B cell (primary cell): ENCODE data around the gene ADGRE1. TPM values are rescaled to one million over a fixed set of nuclear protein-coding genes. Genes with fewer than 3 reads are reported as not detected.

Source experiments
- ATAC-seq: fragments of 200-7000 bp; cut with Tn5 transposase; one replicate; pipeline ENCODE4 v1.10.0; 2021; ENCODE audit warnings: low read depth, mild to moderate bottlenecking, moderate number of reproducible peaks, moderate library complexity
- CTCF ChIA-PET: fragments of 350-600 bp; sonication (Branson Sonifier 250); formaldehyde crosslinking; loops from one replicate; lab custom pipeline; 2021; ENCODE audit warnings: antibody characterized with exemption, inconsistent platforms; lab: Charles Lee
- POLR2A ChIA-PET: fragments of 350-600 bp; sonication (Branson Sonifier 250); formaldehyde crosslinking; loops from one replicate; lab custom pipeline; 2021; ENCODE audit warnings: antibody characterized with exemption; lab: Charles Lee
- DNase-seq: peaks from one replicate; pipeline ENCODE4 v3.0.0; 2013
- H2AFZ ChIP-seq: 2 replicates; pipeline ENCODE4 v1.6.1; 2012; ENCODE audit warnings: mild to moderate bottlenecking, low read depth, low read length; ENCODE audit not compliant: insufficient read depth, poor library complexity, severe bottlenecking
- H3K27ac ChIP-seq, 2 donors: 1 replicate in 1 of 2; 2 replicates in 1 of 2; pipeline ENCODE4 v1.5.1; 2012 to 2013; ENCODE audit warnings: low read length in 2 of 2, mild to moderate bottlenecking in 2 of 2, moderate library complexity in 1 of 2
- H3K27me3 ChIP-seq, 4 experiments: fragments of 200-600 bp in 1 of 4; sonication (generic) in 1 of 4; replicated peaks in 1 of 4; 1 replicate in 2 of 4; 2 replicates in 2 of 4; pipeline versions ENCODE4 v1.6.1 to v1.7.0; 2013 to 2016; ENCODE audit warnings: low read length in 3 of 4, mild to moderate bottlenecking in 2 of 4, mixed read lengths in 1 of 4, moderate library complexity in 1 of 4; ENCODE audit not compliant: insufficient read depth in 4 of 4, control insufficient read depth in 3 of 4; ENCODE audit errors: control extremely low read depth in 1 of 4
- H3K36me3 ChIP-seq, 2 experiments: replicated peaks in 1 of 2; 1 replicate in 1 of 2; 2 replicates in 1 of 2; pipeline versions ENCODE4 v1.6.1 to v1.7.1; 2013; ENCODE audit warnings: low read length in 1 of 2; ENCODE audit not compliant: insufficient read depth in 2 of 2, control insufficient read depth in 1 of 2; ENCODE audit errors: control extremely low read depth in 1 of 2, extremely low read depth in 1 of 2
- H3K4me1 ChIP-seq, 2 donors: fragments of 200-600 bp in 1 of 2; sonication (generic) in 1 of 2; 1 replicate in 1 of 2; 2 replicates in 1 of 2; pipeline versions ENCODE4 v1.5.1 to v1.6.1; 2013 to 2017; ENCODE audit warnings: low read length in 2 of 2; ENCODE audit not compliant: control insufficient read depth in 2 of 2, insufficient read depth in 2 of 2
- H3K4me2 ChIP-seq: replicated peaks from 2 replicates; pipeline ENCODE3; 2012; ENCODE audit warnings: mild to moderate bottlenecking, low read depth, low read length; ENCODE audit not compliant: poor library complexity, severe bottlenecking
- H3K4me3 ChIP-seq, 5 experiments: fragments of 200-600 bp in 1 of 5; sonication (generic) in 1 of 5; 1 replicate in 3 of 5; 2 replicates in 2 of 5; pipeline versions ENCODE4 v1.5.1 to v1.7.0; 2011 to 2016; ENCODE audit warnings: low read length in 4 of 5, mild to moderate bottlenecking in 4 of 5, low read depth in 2 of 5, control low read depth in 1 of 5, moderate library complexity in 1 of 5; ENCODE audit not compliant: insufficient read depth in 1 of 5; ENCODE audit errors: control extremely low read depth in 1 of 5, extremely low read depth in 1 of 5
- H3K79me2 ChIP-seq: fragments of 200-600 bp; sonication (generic); one replicate; pipeline ENCODE4 v1.6.0; 2016; ENCODE audit warnings: low read length; ENCODE audit not compliant: control insufficient read depth, insufficient read depth
- H3K9ac ChIP-seq: fragments of 200-600 bp; sonication (generic); 2 replicates; pipeline ENCODE4 v1.6.1; 2017; ENCODE audit warnings: mild to moderate bottlenecking, low read length, moderate library complexity
- H3K9me3 ChIP-seq, 3 donors: one replicate each; pipeline versions ENCODE4 v1.6.1 to v1.7.1; 2013; ENCODE audit warnings: low read length in 2 of 3; ENCODE audit not compliant: control insufficient read depth in 2 of 3, insufficient read depth in 1 of 3; ENCODE audit errors: control extremely low read depth in 1 of 3
- H4K20me1 ChIP-seq: 2 replicates; pipeline ENCODE4 v1.6.0; 2012; ENCODE audit warnings: mild to moderate bottlenecking, low read length; ENCODE audit not compliant: insufficient read depth, control insufficient read depth, poor library complexity, severe bottlenecking
- H3K27ac Mint-ChIP-seq: one replicate; pipeline ENCODE4 v1.8.0; 2021; ENCODE audit warnings: mixed read lengths
- H3K27me3 Mint-ChIP-seq: one replicate; pipeline ENCODE4 v1.8.0; 2021; ENCODE audit warnings: mixed read lengths
- H3K4me1 Mint-ChIP-seq: one replicate; pipeline ENCODE4 v1.8.0; 2021; ENCODE audit warnings: mixed read lengths
- H3K4me3 Mint-ChIP-seq: one replicate; pipeline ENCODE4 v1.8.0; 2021; ENCODE audit warnings: mixed read lengths
- H3K9me3 Mint-ChIP-seq: one replicate; pipeline ENCODE4 v1.8.0; 2022; ENCODE audit warnings: mixed read lengths; ENCODE audit not compliant: insufficient read depth
- EZH2 ChIP-seq: IDR thresholded peaks from 2 replicates; pipeline ENCODE4 v1.6.1; 2012; ENCODE audit warnings: borderline replicate concordance, low read depth, mild to moderate bottlenecking, moderate library complexity, low read length; ENCODE audit not compliant: insufficient read depth, poor library complexity, severe bottlenecking
- WGBS: methylation state at CpG from one replicate; pipeline ENCODE4 v1.1.5; 2013; ENCODE audit warnings: missing lambda C conversion rate; ENCODE audit not compliant: insufficient coverage; 5-methylcytosine and 5-hydroxymethylcytosine counted together
- intact Hi-C: fragments of 100-400 bp; cut with micrococcal nuclease; formaldehyde crosslinking; loops from one replicate; pipeline ENCODE4 v1.10.0; 2022
- polyA plus RNA-seq: library from polyadenylated mRNA; depleted of rRNA; stranded (reverse); fragments of >200 nt; gene quantifications from 2 replicates; pipeline ENCODE4 v1.2.3, GENCODE V29; 2012
- total RNA-seq, 2 donors: library from RNA; stranded (reverse); fragments of 120-200 nt in 1 of 2; gene quantifications; 1 replicate in 1 of 2; 2 replicates in 1 of 2; pipeline versions ENCODE4 v1.2.3 to v1.2.4, GENCODE V29; 2013 to 2022
- TF ChIP-seq, protein P1 (sequence below): fragments of 200-600 bp; IDR thresholded peaks from one replicate; pipeline ENCODE4 v1.8.0; 2022; ENCODE audit warnings: antibody characterized with exemption, mild to moderate bottlenecking

Gene ADGRE1
- total and polyA plus RNA-seq, 2 donors (not counting 1 experiment from before 2014, with no cell fraction given), result 0.21 TPM; not detected in 1

DNA sequence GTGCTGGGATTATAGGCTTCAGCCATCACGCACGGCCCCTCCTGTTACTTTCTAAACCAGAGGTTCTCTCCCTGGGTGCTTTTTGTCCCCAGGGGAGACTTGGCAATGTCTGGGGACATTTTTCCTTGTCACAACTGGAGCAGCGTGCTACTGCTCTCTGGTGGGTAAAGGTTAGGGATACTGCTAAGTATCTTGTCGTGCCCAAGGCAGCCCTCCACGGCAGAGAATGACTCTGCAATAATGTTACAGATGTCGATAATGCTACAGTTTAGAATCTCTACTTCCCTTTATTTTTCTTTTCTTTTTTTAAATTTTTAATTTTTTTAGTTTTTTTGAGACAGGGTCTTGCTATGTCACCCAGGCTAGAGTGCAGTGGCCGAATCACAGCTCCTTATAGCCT, 38.0 kb downstream of the ADGRE1 start:
- Histone ChIP-seq H3K9ac (no peak overlapping the region), H3K4me1 (peaks cover 0 to 5% of the 10 kb centered on the region in 2 donors), H4K20me1 (no peaks in the 10 kb centered on the region), H3K27me3 (peaks cover 0 to 4% (median 0%) of the 10 kb centered on the region in 4 experiments), H3K36me3 (no peaks in the 10 kb centered on the region), H3K4me3 (no peak overlapping the region), H3K9me3 (peaks cover 0 to 23% (median 9%) of the 10 kb centered on the region in 3 donors), H2AFZ (no peak overlapping the region), H3K79me2 (no peaks in the 10 kb centered on the region), H3K4me2 (no peak overlapping the region), H3K27ac (no peak overlapping the region)
- peaks cover 3% of the 10 kb centered on the region for H3K4me1 Mint-ChIP-seq
- CTCF ChIA-PET, result interaction anchor here (0.6 kb wide), 1 partner anchor 1391 kb away, joined by 3 read pairs; no protein-coding TSS in a partner anchor
- ATAC-seq (no peak), DNase-seq (no peak)
- peaks cover 4% of the 10 kb centered on the region for H3K27me3 Mint-ChIP-seq
- H3K9me3 Mint-ChIP-seq, result peaks cover 7% of the 10 kb centered on the region
- H3K4me3 Mint-ChIP-seq, result no peak overlapping the region
- H3K27ac Mint-ChIP-seq, result no peak overlapping the region
- WGBS, result no CpG with 5 or more reads among the region's 7 CpGs
- TF ChIP-seq, protein P1, sequence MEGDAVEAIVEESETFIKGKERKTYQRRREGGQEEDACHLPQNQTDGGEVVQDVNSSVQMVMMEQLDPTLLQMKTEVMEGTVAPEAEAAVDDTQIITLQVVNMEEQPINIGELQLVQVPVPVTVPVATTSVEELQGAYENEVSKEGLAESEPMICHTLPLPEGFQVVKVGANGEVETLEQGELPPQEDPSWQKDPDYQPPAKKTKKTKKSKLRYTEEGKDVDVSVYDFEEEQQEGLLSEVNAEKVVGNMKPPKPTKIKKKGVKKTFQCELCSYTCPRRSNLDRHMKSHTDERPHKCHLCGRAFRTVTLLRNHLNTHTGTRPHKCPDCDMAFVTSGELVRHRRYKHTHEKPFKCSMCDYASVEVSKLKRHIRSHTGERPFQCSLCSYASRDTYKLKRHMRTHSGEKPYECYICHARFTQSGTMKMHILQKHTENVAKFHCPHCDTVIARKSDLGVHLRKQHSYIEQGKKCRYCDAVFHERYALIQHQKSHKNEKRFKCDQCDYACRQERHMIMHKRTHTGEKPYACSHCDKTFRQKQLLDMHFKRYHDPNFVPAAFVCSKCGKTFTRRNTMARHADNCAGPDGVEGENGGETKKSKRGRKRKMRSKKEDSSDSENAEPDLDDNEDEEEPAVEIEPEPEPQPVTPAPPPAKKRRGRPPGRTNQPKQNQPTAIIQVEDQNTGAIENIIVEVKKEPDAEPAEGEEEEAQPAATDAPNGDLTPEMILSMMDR, result no peak
- no peak for TF ChIP-seq EZH2
- POLR2A ChIA-PET, result no interaction called here
- intact Hi-C loops, result no loop called here

DNA sequence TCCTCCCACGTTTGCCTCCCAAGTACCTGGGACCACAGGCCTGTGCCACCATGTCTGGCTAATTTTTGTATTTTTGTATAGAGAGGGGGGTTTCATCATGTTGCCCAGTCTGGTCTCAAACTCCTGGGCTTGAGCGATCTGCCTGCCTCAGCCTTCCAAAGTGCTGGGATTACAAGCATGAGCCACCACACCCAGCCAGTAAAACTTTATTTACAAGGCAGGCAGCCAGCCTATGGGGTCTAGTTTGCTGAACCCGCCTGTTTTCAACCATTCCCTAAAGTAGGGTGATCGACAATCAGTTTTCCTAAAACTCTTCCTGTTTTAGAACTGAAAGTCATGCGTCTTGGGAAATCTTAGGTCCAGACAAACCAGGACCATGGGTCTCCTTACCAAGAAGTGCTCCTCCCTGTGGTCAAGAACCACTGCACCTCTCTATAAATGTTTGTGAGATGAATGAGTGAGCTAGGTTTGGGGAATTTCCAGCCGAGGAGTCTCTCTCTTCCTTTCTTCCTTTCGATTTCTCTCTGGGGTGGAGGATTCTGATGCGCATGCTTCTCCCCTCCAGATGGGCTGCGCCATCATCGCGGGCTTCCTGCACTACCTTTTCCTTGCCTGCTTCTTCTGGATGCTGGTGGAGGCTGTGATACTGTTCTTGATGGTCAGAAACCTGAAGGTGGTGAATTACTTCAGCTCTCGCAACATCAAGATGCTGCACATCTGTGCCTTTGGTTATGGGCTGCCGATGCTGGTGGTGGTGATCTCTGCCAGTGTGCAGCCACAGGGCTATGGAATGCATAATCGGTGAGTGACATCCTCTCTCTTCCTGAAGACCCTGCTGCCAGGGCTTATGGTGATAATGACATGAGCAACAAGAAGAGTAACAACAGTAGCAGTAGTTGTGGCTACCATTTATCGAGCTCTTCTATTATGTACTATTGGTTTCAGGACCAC, 38.7 kb downstream of the ADGRE1 start:
- Mint-ChIP-seq H3K4me1 (peaks cover 3% of the 10 kb centered on the region), H3K27ac (no peak overlapping the region), H3K4me3 (peak overlapping the region; percentile 45), H3K9me3 (peaks cover 10% of the 10 kb centered on the region), H3K27me3 (peaks cover 4% of the 10 kb centered on the region)
- Histone ChIP-seq H3K36me3 (no peaks in the 10 kb centered on the region), H3K4me2 (no peak overlapping the region), H3K4me3 (no peak overlapping the region), H3K79me2 (no peaks in the 10 kb centered on the region), H2AFZ (no peak overlapping the region), H3K27me3 (peaks cover 0 to 4% (median 0%) of the 10 kb centered on the region in 4 experiments), H3K9me3 (peaks cover 0 to 28% (median 9%) of the 10 kb centered on the region in 3 donors), H3K9ac (no peak overlapping the region), H3K4me1 (peaks cover 0 to 5% of the 10 kb centered on the region in 2 donors), H3K27ac (no peak overlapping the region), H4K20me1 (no peaks in the 10 kb centered on the region)
- ChIA-PET CTCF (interaction anchor here (0.6 to 1.3 kb wide), 2 partner anchors 36 to 156 kb away, joined by 3 to 5 read pairs; no protein-coding TSS in a partner anchor), POLR2A (no interaction called here)
- WGBS, result 81% methylated on average over 4 of the region's 15 CpGs
- ATAC-seq, result no peak
- no peak for DNase-seq
- intact Hi-C loops, result no loop called here
- TF ChIP-seq, protein P1, result no peak
- no peak for TF ChIP-seq EZH2
